Brain microvascular endothelial cell (primary cell): ENCODE measurements around the gene SLC25A47.

Source experiments
- DNase-seq: peaks from one replicate; pipeline ENCODE4 v3.0.0-alpha.2; 2020
- H3K27ac ChIP-seq: fragments of 250-450 bp; sonication (Bioruptor Pico); 2 replicates; pipeline ENCODE4 v1.5.1; 2020; ENCODE audit warnings: mild to moderate bottlenecking, moderate library complexity
- H3K27me3 ChIP-seq: fragments of 250-450 bp; sonication (Bioruptor Pico); replicated peaks from 2 replicates; pipeline ENCODE4 v1.5.1; 2020; ENCODE audit warnings: mild to moderate bottlenecking
- H3K36me3 ChIP-seq: fragments of 250-450 bp; sonication (Bioruptor Pico); replicated peaks from 2 replicates; pipeline ENCODE4 v1.5.1; 2020; ENCODE audit warnings: mild to moderate bottlenecking
- H3K4me3 ChIP-seq: 2 replicates; pipeline ENCODE4 v1.5.1; 2011; ENCODE audit warnings: low read depth, mild to moderate bottlenecking, control low read depth, low read length, moderate library complexity
- in situ Hi-C: cut with HindIII; loops from 2 replicates; pipeline ENCODE4 v1.10.0; 2017; ENCODE audit warnings: low sequenced_read_pairs, low pct_ligation_motif_present
- TF ChIP-seq, protein P1 (sequence below): IDR thresholded peaks from 2 replicates; pipeline ENCODE4 v1.5.1; 2011; ENCODE audit warnings: low read depth, mild to moderate bottlenecking, moderate library complexity, low read length, control low read depth, inconsistent platforms; ENCODE audit errors: missing control alignments

The SLC25A47 gene

DNA sequence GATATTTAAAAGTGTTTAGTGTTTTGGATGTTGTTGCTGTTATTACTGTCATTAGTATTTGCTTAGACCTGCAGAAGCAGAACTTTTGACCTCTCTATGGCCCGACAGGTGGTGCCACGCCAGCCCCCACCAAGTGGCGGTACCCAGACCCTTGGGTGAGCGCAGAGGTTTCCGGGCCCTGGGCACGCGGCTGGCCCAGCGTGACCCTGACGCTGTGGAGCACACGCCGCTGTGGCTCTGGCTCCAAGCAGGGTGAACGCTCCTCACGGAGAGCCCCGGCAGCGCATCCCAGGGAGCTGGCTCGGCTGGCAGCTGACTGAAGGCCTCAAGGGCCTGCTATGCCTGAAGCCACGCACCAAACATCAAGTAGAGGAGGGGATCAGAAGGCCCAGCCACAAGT lies 22.6 kb downstream of the SLC25A47 start:
- Histone ChIP-seq H3K27ac (no peak overlapping the region), H3K27me3 (no peaks in the 10 kb centered on the region), H3K4me3 (no peak overlapping the region), H3K36me3 (peaks cover 66% of the 10 kb centered on the region)
- TF ChIP-seq, protein P1, sequence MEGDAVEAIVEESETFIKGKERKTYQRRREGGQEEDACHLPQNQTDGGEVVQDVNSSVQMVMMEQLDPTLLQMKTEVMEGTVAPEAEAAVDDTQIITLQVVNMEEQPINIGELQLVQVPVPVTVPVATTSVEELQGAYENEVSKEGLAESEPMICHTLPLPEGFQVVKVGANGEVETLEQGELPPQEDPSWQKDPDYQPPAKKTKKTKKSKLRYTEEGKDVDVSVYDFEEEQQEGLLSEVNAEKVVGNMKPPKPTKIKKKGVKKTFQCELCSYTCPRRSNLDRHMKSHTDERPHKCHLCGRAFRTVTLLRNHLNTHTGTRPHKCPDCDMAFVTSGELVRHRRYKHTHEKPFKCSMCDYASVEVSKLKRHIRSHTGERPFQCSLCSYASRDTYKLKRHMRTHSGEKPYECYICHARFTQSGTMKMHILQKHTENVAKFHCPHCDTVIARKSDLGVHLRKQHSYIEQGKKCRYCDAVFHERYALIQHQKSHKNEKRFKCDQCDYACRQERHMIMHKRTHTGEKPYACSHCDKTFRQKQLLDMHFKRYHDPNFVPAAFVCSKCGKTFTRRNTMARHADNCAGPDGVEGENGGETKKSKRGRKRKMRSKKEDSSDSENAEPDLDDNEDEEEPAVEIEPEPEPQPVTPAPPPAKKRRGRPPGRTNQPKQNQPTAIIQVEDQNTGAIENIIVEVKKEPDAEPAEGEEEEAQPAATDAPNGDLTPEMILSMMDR: no peak
- DNase-seq: no peak
- in situ Hi-C loops: no loop called here

DNA sequence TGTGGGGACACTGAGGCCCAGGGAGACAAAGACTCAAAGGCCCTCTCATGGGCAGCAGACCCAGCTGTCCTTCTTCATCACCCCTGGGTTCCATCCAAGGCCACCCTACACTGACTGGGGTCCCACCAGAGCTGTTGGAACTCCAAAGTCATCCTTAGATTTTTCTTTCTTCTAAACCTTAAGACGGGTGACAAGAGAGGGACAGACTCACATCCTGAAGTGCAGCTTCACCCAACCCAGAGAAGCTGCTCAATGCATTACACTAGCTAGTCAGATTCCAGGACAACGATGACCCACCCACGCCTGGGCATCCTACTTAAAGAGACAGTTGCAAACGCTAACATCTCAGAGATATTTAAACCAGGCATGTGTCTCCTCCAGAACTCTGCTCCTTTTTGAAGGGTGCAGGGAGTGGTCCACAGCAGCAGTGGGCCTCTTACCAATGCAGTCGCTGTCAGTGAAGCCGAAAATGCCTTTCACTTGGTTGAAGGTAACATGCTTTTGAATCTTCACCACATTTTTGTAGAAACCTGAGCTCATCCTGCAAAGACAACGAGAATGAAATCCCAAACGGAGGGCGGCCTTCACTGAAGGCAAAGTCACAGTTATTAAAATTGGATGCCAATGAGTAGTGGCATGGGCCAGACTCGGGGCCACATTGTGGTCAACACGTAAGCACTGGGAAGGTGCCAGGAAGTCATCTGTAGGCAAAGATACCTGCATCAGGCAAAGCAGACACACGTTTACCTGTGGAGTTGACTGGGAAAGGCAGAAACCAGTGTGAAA lies 23.4 kb downstream of the SLC25A47 start:
- Histone ChIP-seq H3K4me3 (no peak overlapping the region), H3K27ac (no peak overlapping the region), H3K27me3 (no peaks in the 10 kb centered on the region), H3K36me3 (peaks cover 68% of the 10 kb centered on the region)
- DNase-seq: no peak
- TF ChIP-seq, protein P1: no peak
- in situ Hi-C loops: no loop called here

DNA sequence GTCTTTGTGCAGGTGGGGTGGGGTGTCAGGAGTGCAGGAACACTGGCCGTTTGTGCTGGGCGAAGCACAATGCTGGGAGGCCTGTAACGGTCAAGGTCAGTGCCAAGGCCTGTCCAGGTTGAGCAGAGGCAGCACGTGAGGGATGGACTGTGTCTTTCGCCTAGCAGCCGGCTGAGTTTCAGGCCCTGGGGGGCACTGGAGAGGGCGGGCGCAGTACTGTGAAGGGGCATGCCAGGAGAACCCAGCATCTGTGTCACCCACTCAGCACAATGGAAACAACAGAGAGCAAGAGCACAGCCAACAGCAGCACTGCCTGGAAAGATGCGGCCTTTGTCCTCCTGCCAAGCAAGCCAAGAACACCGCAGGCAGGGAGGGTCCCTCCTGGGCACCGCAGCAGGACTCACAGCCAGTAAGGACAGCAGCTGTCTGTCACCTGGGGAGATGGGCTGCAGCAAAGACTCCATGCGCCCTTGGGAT lies 25.2 kb downstream of the SLC25A47 start:
- Histone ChIP-seq H3K4me3 (no peak overlapping the region), H3K36me3 (peaks cover 66% of the 10 kb centered on the region)
- in situ Hi-C loops: no loop called here

DNA sequence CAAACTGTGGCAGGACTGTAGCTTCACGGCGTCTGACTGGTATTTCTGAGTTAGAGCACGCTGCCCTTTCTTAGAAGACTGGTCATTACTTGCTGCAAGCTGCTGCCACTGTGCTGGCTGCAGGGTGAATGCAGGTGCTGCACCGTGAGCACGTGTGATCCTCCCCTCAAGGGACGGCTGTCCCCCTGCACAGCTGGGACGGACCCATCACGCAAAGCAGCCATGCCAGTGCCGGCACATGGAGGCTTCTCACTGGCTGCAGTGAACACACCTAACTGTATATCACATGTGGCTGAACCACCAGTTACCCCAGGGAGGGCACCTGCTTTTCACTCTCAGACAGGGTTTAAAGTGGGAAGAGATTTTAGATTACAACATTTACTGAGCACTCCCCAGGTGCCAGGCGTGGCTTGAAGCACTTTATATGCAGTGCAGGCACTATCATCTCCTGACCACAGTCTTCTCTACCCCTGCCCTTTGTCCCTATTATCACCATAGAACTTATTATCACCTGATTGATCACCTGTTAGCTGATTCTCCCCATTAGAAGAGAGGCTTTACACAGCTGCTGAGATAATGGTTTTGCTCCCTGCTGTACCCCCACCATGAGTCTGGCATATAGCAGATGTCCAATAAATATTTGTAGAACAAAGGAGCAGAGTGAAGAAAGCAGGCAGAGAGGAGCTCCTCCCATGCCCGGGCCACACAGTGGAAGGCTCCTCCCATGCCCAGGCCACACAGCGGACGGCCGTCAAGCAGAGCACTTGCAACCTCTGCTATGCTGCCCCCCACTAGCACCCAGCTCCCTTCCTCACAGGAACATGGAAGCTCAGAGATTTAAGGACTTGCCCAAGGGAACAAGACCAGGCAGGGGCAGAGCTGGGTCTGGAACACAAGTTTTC lies 25.9 kb downstream of the SLC25A47 start:
- H3K36me3 ChIP-seq: peaks cover 70% of the 10 kb centered on the region
- H3K27me3 ChIP-seq: no peaks in the 10 kb centered on the region
- no peak overlapping the region for H3K27ac ChIP-seq
- no peak for DNase-seq
- in situ Hi-C loops: no loop called here
- no peak overlapping the region for H3K4me3 ChIP-seq
- TF ChIP-seq, protein P1: no peak

More for the DNA sequence above, 25.2 kb downstream of the SLC25A47 start:
- Histone ChIP-seq H3K27me3 (no peaks in the 10 kb centered on the region), H3K27ac (no peak overlapping the region)
- TF ChIP-seq, protein P1: no peak
- no peak for DNase-seq

DNA sequence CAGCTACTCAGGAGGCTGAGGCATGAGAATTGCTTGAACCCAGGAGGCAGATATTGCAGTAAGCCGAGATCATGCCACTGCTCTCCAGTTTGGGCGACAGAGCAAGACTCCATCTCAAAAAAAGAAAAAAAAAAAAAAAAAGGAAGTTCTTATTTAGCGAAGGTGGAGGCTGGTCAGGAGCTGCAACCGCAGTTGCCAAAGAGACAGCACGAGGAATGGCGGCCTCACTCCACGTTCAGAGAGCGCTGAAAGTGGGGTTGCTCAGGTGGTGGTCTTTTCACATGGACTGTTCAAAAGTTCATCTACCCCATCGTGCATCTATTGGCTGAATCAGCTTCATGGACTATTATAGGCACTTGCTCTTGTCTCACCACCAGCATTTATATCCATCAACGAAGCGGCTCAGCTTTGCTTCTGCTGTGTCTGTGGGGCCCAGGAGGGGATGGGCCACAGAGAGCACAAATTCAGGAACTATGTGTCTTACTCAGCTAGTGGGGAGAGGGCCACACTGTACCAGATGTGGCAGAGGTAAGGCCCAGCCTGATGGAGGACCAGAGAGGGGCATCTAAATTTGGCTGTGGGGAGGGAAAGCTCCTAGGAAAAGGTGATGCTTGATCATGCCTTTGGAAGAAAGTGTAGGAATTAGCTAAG lies 27.3 kb downstream of the SLC25A47 start:
- no peak for DNase-seq
- TF ChIP-seq, protein P1: no peak
- Histone ChIP-seq H3K4me3 (no peak overlapping the region), H3K36me3 (peaks cover 84% of the 10 kb centered on the region), H3K27me3 (no peaks in the 10 kb centered on the region), H3K27ac (no peak overlapping the region)
- in situ Hi-C loops: no loop called here
